HepG2 (cell line): Measurements from ENCODE around the gene NUTF2. TPM values are rescaled to one million over a fixed set of nuclear protein-coding genes. Genes with fewer than 3 reads are reported as not detected.
"Not testable (repeated sequence)": the region's sequence is repeated elsewhere in the genome, so short reads cannot be mapped to it uniquely, and the experiment has no call there.

Source experiments
- ATAC-seq: fragments of 200-7000 bp; cut with Tn5 transposase; 3 replicates; pipeline ENCODE4 v1.9.1; 2020; ENCODE audit warnings: mild to moderate bottlenecking, moderate library complexity
- BruUV-seq: library from RNA; stranded (reverse); fragments of 400-500 nt; replicated peaks from 2 replicates; lab custom pipeline; 2021; lab: Mats Ljungman, UMichigan
- CTCF ChIA-PET: fragments of 300-600 bp; formaldehyde crosslinking; extraction: SDS; loops from one replicate; lab custom pipeline; 2021; ENCODE audit warnings: low total read pairs, inconsistent platforms, low intra/inter-chr PET ratio; lab: Yijun Ruan, JAX
- POLR2A ChIA-PET: fragments of 350-600 bp; sonication (Branson Sonifier 250); formaldehyde crosslinking; loops from one replicate; lab custom pipeline; 2020; ENCODE audit warnings: antibody characterized with exemption, inconsistent platforms; lab: Yijun Ruan, JAX
- DNase-seq: peaks from one replicate; pipeline ENCODE4 v3.0.0-alpha.2; 2015; ENCODE audit warnings: low spot score
- FAIRE-seq: peaks from 3 replicates; lab custom pipeline; 2011; peaks lifted over from hg19 to GRCh38; lab: Jason Lieb, UNC
- H2AFZ ChIP-seq: one replicate; pipeline ENCODE4 v1.6.1; 2011; ENCODE audit warnings: low read length, inconsistent platforms
- H3K27ac ChIP-seq: fragments of 300-600 bp; 3 replicates; pipeline ENCODE4 v1.8.0; 2011; ENCODE audit warnings: mixed run types, mild to moderate bottlenecking, mixed read lengths, low read length, inconsistent platforms; ENCODE audit not compliant: insufficient read depth; ENCODE audit errors: extremely low read length
- H3K27me3 ChIP-seq, 2 experiments: fragments of 200-600 bp in 1 of 2; 2 replicates in 1 of 2; 3 replicates in 1 of 2; pipeline versions ENCODE4 v1.6.0 to v1.8.0; 2011; ENCODE audit warnings: low read length in 2 of 2, mild to moderate bottlenecking in 2 of 2, moderate library complexity in 2 of 2, inconsistent platforms in 1 of 2; ENCODE audit not compliant: insufficient read depth in 2 of 2, control insufficient read depth in 1 of 2
- H3K36me3 ChIP-seq, 2 experiments: fragments of 200-600 bp in 1 of 2; replicated peaks in 1 of 2; 2 replicates in 1 of 2; 3 replicates in 1 of 2; pipeline versions ENCODE4 v1.5.1 to v1.8.0; 2011; ENCODE audit warnings: low read length in 2 of 2, inconsistent platforms in 1 of 2; ENCODE audit not compliant: insufficient read depth in 2 of 2, control insufficient read depth in 1 of 2
- H3K4me1 ChIP-seq: 2 replicates; pipeline ENCODE4 v1.5.1; 2012; ENCODE audit warnings: low read length, inconsistent platforms; ENCODE audit not compliant: insufficient read depth
- H3K4me2 ChIP-seq: 2 replicates; pipeline ENCODE4 v1.6.0; 2011; ENCODE audit warnings: low read depth, low read length, inconsistent platforms
- H3K4me3 ChIP-seq, 3 experiments: fragments of 200-600 bp in 1 of 3; sonication (generic), shearing (Covaris generic) in 1 of 3; replicated peaks in 1 of 3; 2 replicates each; pipeline ENCODE4 v1.5.1; 2011 to 2016; ENCODE audit warnings: low read length in 3 of 3, inconsistent platforms in 2 of 3, low read depth in 2 of 3, mild to moderate bottlenecking in 2 of 3, control low read depth in 1 of 3, mixed read lengths in 1 of 3; ENCODE audit not compliant: insufficient read depth in 1 of 3
- H3K79me2 ChIP-seq: one replicate; pipeline ENCODE4 v1.6.1; 2011; ENCODE audit warnings: low read length, inconsistent platforms; ENCODE audit not compliant: insufficient read depth
- H3K9ac ChIP-seq: 2 replicates; pipeline ENCODE4 v1.6.0; 2011; ENCODE audit warnings: mild to moderate bottlenecking, low read depth, low read length, inconsistent platforms; ENCODE audit not compliant: insufficient read depth
- H3K9me3 ChIP-seq: 2 replicates; pipeline ENCODE4 v1.5.1; 2012; ENCODE audit warnings: mild to moderate bottlenecking, low read length
- H4K20me1 ChIP-seq: 2 replicates; pipeline ENCODE4 v1.6.0; 2011; ENCODE audit warnings: inconsistent platforms, mild to moderate bottlenecking, low read length, moderate library complexity; ENCODE audit not compliant: insufficient read depth
- NCOA1 ChIP-seq: sonication (generic); formaldehyde crosslinking; IDR thresholded peaks from 2 replicates; pipeline ENCODE4 v1.9.0; 2021; ENCODE audit warnings: missing genetic modification reagents
- PRMT3 ChIP-seq: sonication (generic); formaldehyde crosslinking; IDR thresholded peaks from 2 replicates; pipeline ENCODE4 v1.8.1; 2022; ENCODE audit warnings: low read depth, mild to moderate bottlenecking, moderate library complexity, missing genetic modification reagents, borderline replicate concordance
- SMAD1 ChIP-seq: sonication (generic); formaldehyde crosslinking; IDR thresholded peaks from 2 replicates; pipeline ENCODE4 v1.4.0; 2020; ENCODE audit warnings: missing genetic modification reagents, low read depth, mild to moderate bottlenecking, borderline replicate concordance
- SP4 ChIP-seq: sonication (generic); formaldehyde crosslinking; IDR thresholded peaks from 2 replicates; pipeline ENCODE4 v1.8.1; 2023; ENCODE audit warnings: mild to moderate bottlenecking, missing genetic modification reagents
- TBP ChIP-seq: sonication (generic); formaldehyde crosslinking; IDR thresholded peaks from 2 replicates; pipeline ENCODE4 v1.5.0; 2020; ENCODE audit warnings: missing genetic modification reagents
- USF2 ChIP-seq, 2 experiments: sonication (generic) in 1 of 2; formaldehyde crosslinking in 1 of 2; IDR thresholded peaks; 2 replicates each; pipeline versions ENCODE4 v1.5.1 to v1.6.1; 2011 to 2020; ENCODE audit warnings: borderline replicate concordance in 1 of 2, low read depth in 1 of 2, low read length in 1 of 2, mild to moderate bottlenecking in 1 of 2, missing genetic modification reagents in 1 of 2, moderate library complexity in 1 of 2
- ZNF230 ChIP-seq: sonication (generic); formaldehyde crosslinking; IDR thresholded peaks from 2 replicates; pipeline ENCODE4 v1.4.0; 2020; ENCODE audit warnings: mild to moderate bottlenecking, missing genetic modification reagents
- ZNF3 ChIP-seq: IDR thresholded peaks from 2 replicates; pipeline ENCODE4 v1.7.0; 2017; ENCODE audit warnings: inconsistent platforms
- WGBS: methylation state at CpG from one replicate; pipeline ENCODE4 v1.1.6; 2017; ENCODE audit warnings: low lambda C conversion rate; 5-methylcytosine and 5-hydroxymethylcytosine counted together
- in situ Hi-C: cut with HindIII; loops from 2 replicates; pipeline ENCODE4 v1.10.0; 2017; ENCODE audit warnings: low pct_unique_long_range_greater_than_20kb; ENCODE audit not compliant: extremely low pct_ligation_motif_present
- intact Hi-C: fragments of 100-400 bp; cut with micrococcal nuclease; formaldehyde crosslinking; loops from one replicate; pipeline ENCODE4 v1.10.0; 2022; ENCODE audit not compliant: unreplicated experiment
- polyA plus RNA-seq, 8 experiments: library from polyadenylated mRNA; depleted of rRNA in 3 of 8; stranded (reverse) in 7 of 8; unstranded in 1 of 8; fragments of >200 nt; fragmentation: Illumina TruSeq in 4 of 8; extraction: Trizol in 4 of 8; gene quantifications; 2 replicates each; pipeline versions ENCODE4 v1.2.1 to v1.2.3, GENCODE V29; 2011 to 2016; ENCODE audit warnings: low read depth in 4 of 8, missing spikeins in 1 of 8, mixed read lengths in 1 of 8; ENCODE audit not compliant: insufficient read depth in 1 of 8
- total RNA-seq, 5 experiments: library from RNA; depleted of rRNA; stranded (reverse); fragments of >200 nt; fragmentation: Illumina TruSeq; extraction: Trizol; gene quantifications; 2 replicates each; pipeline ENCODE4 v1.2.3, GENCODE V29; 2016; ENCODE audit warnings: low read depth in 1 of 5
- TF ChIP-seq, protein P1 (sequence below): sonication (generic); formaldehyde crosslinking; IDR thresholded peaks from 2 replicates; pipeline ENCODE4 v1.4.0; 2020; ENCODE audit warnings: missing genetic modification reagents

Gene NUTF2
- total and polyA plus RNA-seq, 2 of the 13 experiments (the other 11 are each of a cell fraction or from before 2014, with no cell fraction given), result 168 to 214 TPM

DNA sequence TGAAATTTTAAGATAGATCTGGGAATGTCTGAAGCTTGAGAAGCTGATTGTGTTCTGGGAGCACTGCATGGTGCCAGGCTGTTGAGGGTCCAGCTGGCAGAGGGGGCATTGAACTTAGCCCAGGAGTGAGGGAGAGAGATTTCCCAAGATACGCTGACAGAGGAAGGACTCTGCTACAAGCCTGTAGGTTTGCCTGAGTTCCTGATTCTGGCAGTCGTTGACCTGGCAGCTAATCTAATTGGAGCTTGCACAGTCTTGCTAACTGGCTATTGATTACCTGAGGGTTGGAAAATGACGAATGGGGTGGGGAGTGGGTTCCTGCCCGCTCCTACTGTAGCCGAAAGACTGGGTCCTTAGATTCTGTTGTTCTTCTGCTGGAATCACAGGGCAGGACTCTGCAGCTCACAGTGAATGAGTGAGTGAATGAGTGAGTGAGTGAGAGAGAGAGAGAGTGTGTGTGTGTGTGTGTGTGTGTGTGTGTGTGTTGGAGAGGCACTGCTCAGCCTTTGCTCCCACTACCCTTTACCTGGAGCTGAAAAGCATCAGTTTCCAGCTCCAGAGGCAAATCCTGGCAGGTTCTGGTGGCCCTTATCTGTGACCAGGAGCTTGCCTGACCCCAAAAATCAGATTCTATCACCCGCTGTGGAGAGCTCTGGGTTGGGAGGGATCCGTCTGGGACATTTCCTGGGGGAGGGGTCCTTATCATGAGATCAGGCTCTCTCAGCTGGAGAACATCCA, 68.2 kb downstream of the NUTF2 start (continued):
- no peak for TF ChIP-seq ZNF230
- TF ChIP-seq ZNF3, result no peak

GRCh38 chr16:67915496-67915769, 68.7 kb downstream of the NUTF2 start:
- BruUV-seq, intact Hi-C loops, H3K9me3 ChIP-seq, ATAC-seq, DNase-seq, H3K79me2 ChIP-seq, H3K27me3 ChIP-seq, FAIRE-seq, in situ Hi-C loops, H3K4me3 ChIP-seq, H4K20me1 ChIP-seq, H2AFZ ChIP-seq, H3K9ac ChIP-seq: not testable (repeated sequence)
- Histone ChIP-seq H3K4me2 (peak overlapping the region; percentile 52; the same call in 1 of the 2 replicates), H3K36me3 (peaks cover 13 to 25% of the 10 kb centered on the region in 2 experiments; a peak in 4 of 5 replicates), H3K27ac (peak overlapping the region; percentile 44), H3K4me1 (peaks cover 34% of the 10 kb centered on the region)
- 0 out of 2 replicates have a peak, but pooled peaks have one; percentile 1 for TF ChIP-seq SMAD1
- 88% methylated on average over 2 of the region's 2 CpGs for WGBS
- ChIA-PET CTCF (interaction anchor here (1.7 kb wide), 1 partner anchor 32 kb away, joined by 3 read pairs; no protein-coding TSS in a partner anchor), POLR2A (interaction anchor here (2.9 kb wide), 1 partner anchor 22 kb away, joined by 10 read pairs; the partner anchor contains the start of gene PSKH1)

DNA sequence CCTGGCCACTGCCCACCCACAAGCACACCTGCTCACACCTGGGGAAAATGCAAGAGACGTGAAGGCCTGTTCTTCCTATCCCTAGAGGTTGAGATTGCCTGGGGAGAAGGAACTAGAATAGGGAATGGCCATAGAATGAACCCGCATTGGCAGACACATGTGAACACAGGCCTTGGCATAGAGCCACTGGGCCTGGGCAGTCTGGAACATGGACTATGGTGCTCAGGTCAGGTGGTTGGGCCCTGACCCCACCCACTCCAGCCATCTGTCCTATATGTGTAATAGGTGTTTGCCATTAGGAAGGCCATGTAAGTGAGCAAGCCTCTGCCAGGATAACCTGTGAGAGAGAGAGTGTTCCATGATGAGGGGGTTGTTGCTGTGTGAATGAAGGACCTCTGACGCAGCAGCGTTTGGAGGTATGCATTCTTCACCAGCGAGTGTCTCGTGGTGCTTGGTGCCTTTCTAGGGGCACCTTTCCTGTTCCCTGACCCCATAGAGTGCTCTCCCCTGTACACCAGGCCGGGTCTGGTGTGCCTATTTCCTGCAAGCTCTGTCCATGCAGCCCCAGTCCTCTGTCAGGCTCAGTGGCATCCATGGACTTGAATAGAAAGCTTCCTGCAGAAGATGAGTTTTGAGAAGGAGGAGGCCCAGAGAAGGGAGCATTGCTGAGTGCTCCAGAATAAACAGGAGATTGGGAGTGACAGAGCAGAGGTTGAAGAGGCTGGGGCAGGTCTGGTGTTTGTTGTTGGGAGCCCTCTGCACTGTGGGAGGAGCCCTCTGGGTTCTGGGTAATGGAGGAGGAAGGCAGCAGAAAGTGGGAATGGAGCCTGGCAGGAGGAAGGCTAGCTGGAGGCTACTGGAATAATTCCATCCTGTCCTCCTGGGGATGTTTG, 69.3 kb downstream of the NUTF2 start:
- peak; percentile 90 for FAIRE-seq
- in situ Hi-C loops, result no loop called here
- no peaks in the 10 kb centered on the region for H3K79me2 ChIP-seq
- peaks cover 34% of the 10 kb centered on the region for H3K4me1 ChIP-seq
- CTCF ChIA-PET, result interaction anchor here (1.7 kb wide), 1 partner anchor 33 kb away, joined by 3 read pairs; no protein-coding TSS in a partner anchor
- H2AFZ ChIP-seq, result no peak overlapping the region
- peak; percentile 87 for ATAC-seq
- H3K4me3 ChIP-seq, result no peak overlapping the region
- peak overlapping the region; percentile 52 for H3K4me2 ChIP-seq
- DNase-seq, result peak; percentile 59
- H3K9me3 ChIP-seq, result no peaks in the 10 kb centered on the region
- BruUV-seq, result no TSS peak
- H3K36me3 ChIP-seq, result peaks cover 15 to 20% of the 10 kb centered on the region in 2 experiments; a peak in 4 of 5 replicates
- peak overlapping the region; percentile 44 for H3K27ac ChIP-seq
- intact Hi-C loops, result no loop called here
- POLR2A ChIA-PET, result interaction anchor here (1.2 to 2.9 kb wide), 2 partner anchors 23 to 319 kb away, joined by 4 to 10 read pairs; partner anchors contain the start of gene PSKH1
- H3K27me3 ChIP-seq, result no peaks in the 10 kb centered on the region
- no peak overlapping the region for H3K9ac ChIP-seq
- peaks cover 6% of the 10 kb centered on the region; the same call in 1 of the 2 replicates for H4K20me1 ChIP-seq
- 59% methylated on average over 7 of the region's 7 CpGs for WGBS
- TF ChIP-seq PRMT3 (CRISPR knock-in tag), result 0 out of 2 replicates have a peak, but pooled peaks have one; percentile 40
- TF ChIP-seq TBP (CRISPR knock-in tag), result no peak
- TF ChIP-seq USF2 (IDR thresholded peaks at IDR 0.05; ENCODE audit: low read depth, low read length), result 0 out of 2 replicates have a peak, but pooled peaks have one; percentile 13
- TF ChIP-seq USF2 (CRISPR knock-in tag; IDR thresholded peaks at IDR 0.05; ENCODE audit: borderline replicate concordance), result no peak
- TF ChIP-seq, protein P1, sequence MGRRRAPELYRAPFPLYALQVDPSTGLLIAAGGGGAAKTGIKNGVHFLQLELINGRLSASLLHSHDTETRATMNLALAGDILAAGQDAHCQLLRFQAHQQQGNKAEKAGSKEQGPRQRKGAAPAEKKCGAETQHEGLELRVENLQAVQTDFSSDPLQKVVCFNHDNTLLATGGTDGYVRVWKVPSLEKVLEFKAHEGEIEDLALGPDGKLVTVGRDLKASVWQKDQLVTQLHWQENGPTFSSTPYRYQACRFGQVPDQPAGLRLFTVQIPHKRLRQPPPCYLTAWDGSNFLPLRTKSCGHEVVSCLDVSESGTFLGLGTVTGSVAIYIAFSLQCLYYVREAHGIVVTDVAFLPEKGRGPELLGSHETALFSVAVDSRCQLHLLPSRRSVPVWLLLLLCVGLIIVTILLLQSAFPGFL (CRISPR knock-in tag), result no peak
- TF ChIP-seq SP4 (CRISPR knock-in tag), result 0 out of 2 replicates have a peak, but pooled peaks have one; percentile 15
- TF ChIP-seq NCOA1 (CRISPR knock-in tag), result no peak
